ENCODE measurements around the gene ALX4. TPM values are rescaled to one million over a fixed set of nuclear protein-coding genes. Genes with fewer than 3 reads are reported as not detected.

ALX4 gene
- total and polyA plus RNA-seq, 2 donors (not counting 3 experiments of a cell fraction or from before 2014, with no cell fraction given), result not detected

- no peaks in the 10 kb centered on the region for H3K9me1 ChIP-seq (replicated peaks; ENCODE audit: control insufficient read depth, extremely low read depth, insufficient read depth, low read length)
- TF ChIP-seq POLR2AphosphoS5 (IDR thresholded peaks at IDR 0.05; ENCODE audit: insufficient read depth, low read depth, low read length), result no peak
- no peak for TF ChIP-seq MYC (IDR thresholded peaks at IDR 0.05; ENCODE audit: low read depth, low read length)
- TF ChIP-seq FOS (IDR thresholded peaks at IDR 0.05; ENCODE audit: borderline replicate concordance, insufficient read depth, low read length), result no peak
- no peak for TF ChIP-seq POLR2A (IDR thresholded peaks at IDR 0.05; ENCODE audit: low read depth, low read length)
- no peak for TF ChIP-seq EZH2 (IDR thresholded peaks at IDR 0.05; ENCODE audit: borderline replicate concordance, low read depth, low read length, severe bottlenecking)
- no peak for TF ChIP-seq GATA2 (IDR thresholded peaks at IDR 0.05; ENCODE audit: insufficient read depth, insufficient read length, low read depth, low read length)
- H3K36me3 ChIP-seq (ENCODE audit: control insufficient read depth in 2 of 2, extremely low read depth in 1 of 2, insufficient read depth in 2 of 2, low read length in 2 of 2), result no peaks in the 10 kb centered on the region
- FAIRE-seq, result no peak
- H3K9me3 ChIP-seq (replicated peaks; ENCODE audit: control insufficient read depth, insufficient read depth, low read length), result no peaks in the 10 kb centered on the region
- H4K20me1 ChIP-seq (replicated peaks; ENCODE audit: control insufficient read depth, extremely low read depth, insufficient read depth, low read length), result no peaks in the 10 kb centered on the region
- H2AFZ ChIP-seq (ENCODE audit: low read depth, low read length), result no peak overlapping the region
- no peak overlapping the region for H3K9ac ChIP-seq (replicated peaks; ENCODE audit: extremely low read depth, insufficient read depth, low read length)
- H3K4me1 ChIP-seq (ENCODE audit: control insufficient read depth, extremely low read depth, insufficient read depth, low read length), result no peaks in the 10 kb centered on the region
- POLR2A ChIA-PET, result no interaction called here
- CTCF ChIA-PET, result interaction anchor here (0.9 kb wide), 1 partner anchor 10 kb away, joined by 3 read pairs; no protein-coding TSS in a partner anchor
- dilution Hi-C loops (cut with MboI; ENCODE audit: extremely low pct_ligation_motif_present, low sequenced_read_pairs) (no loop called here), intact Hi-C loops (cut with micrococcal nuclease) (no loop called here)
- H3K4me2 ChIP-seq (ENCODE audit: insufficient read depth, low read length), result no peak overlapping the region
- no peaks in the 10 kb centered on the region for H3K79me2 ChIP-seq (ENCODE audit: control insufficient read depth, insufficient read depth, low read length)
- no peak overlapping the region for H3K4me3 ChIP-seq (replicated peaks in 1 of 3; ENCODE audit: insufficient read depth in 1 of 3, low read depth in 1 of 3, low read length in 3 of 3)
- H3K27ac ChIP-seq (ENCODE audit: insufficient read depth, low read depth, low read length), result no peak overlapping the region
- DNase-seq (ENCODE audit: low read depth, low spot score), result no peak
- BruUV-seq (replicated peaks), result no TSS peak
- no peaks in the 10 kb centered on the region for H3K27me3 ChIP-seq (ENCODE audit: control insufficient read depth in 2 of 2, insufficient read depth in 2 of 2, low read length in 2 of 2)
Measured at GRCh38 chr11:44252999-44253602, 56.8 kb downstream of the ALX4 start.

- H3K4me1 ChIP-seq (ENCODE audit: control insufficient read depth, extremely low read depth, insufficient read depth, low read length), result peaks cover 2% of the 10 kb centered on the region
- no peaks in the 10 kb centered on the region for H4K20me1 ChIP-seq (replicated peaks; ENCODE audit: control insufficient read depth, extremely low read depth, insufficient read depth, low read length)
- ChIA-PET CTCF (no interaction called here), POLR2A (no interaction called here)
- TF ChIP-seq GATA2 (IDR thresholded peaks at IDR 0.05; ENCODE audit: insufficient read depth, insufficient read length, low read depth, low read length) (no peak), POLR2AphosphoS5 (IDR thresholded peaks at IDR 0.05; ENCODE audit: insufficient read depth, low read depth, low read length) (no peak), FOS (IDR thresholded peaks at IDR 0.05; ENCODE audit: borderline replicate concordance, insufficient read depth, low read length) (no peak), MYC (IDR thresholded peaks at IDR 0.05; ENCODE audit: low read depth, low read length) (no peak), CTCF (IDR thresholded peaks at IDR 0.05; ENCODE audit: extremely low read depth in 1 of 2, insufficient read depth in 1 of 2, low read depth in 1 of 2, low read length in 2 of 2) (no peak), MAX (IDR thresholded peaks at IDR 0.05; ENCODE audit: insufficient read depth, insufficient read length) (no peak), POLR2A (IDR thresholded peaks at IDR 0.05; ENCODE audit: low read depth, low read length) (no peak), EZH2 (IDR thresholded peaks at IDR 0.05; ENCODE audit: borderline replicate concordance, low read depth, low read length, severe bottlenecking) (no peak), JUN (IDR thresholded peaks at IDR 0.05; ENCODE audit: borderline replicate concordance, insufficient read depth, insufficient read length, low read depth) (no peak)
- dilution Hi-C loops (cut with MboI; ENCODE audit: extremely low pct_ligation_motif_present, low sequenced_read_pairs), result no loop called here
- no peaks in the 10 kb centered on the region for H3K9me1 ChIP-seq (replicated peaks; ENCODE audit: control insufficient read depth, extremely low read depth, insufficient read depth, low read length)
- H3K9ac ChIP-seq (replicated peaks; ENCODE audit: extremely low read depth, insufficient read depth, low read length), result no peak overlapping the region
- no peak overlapping the region for H3K4me2 ChIP-seq (ENCODE audit: insufficient read depth, low read length)
- H3K4me3 ChIP-seq (replicated peaks in 1 of 3; ENCODE audit: insufficient read depth in 1 of 3, low read depth in 1 of 3, low read length in 3 of 3), result no peak overlapping the region
- FAIRE-seq (no peak), DNase-seq (ENCODE audit: low read depth, low spot score) (no peak)
- H3K36me3 ChIP-seq (ENCODE audit: control insufficient read depth in 2 of 2, extremely low read depth in 1 of 2, insufficient read depth in 2 of 2, low read length in 2 of 2), result no peaks in the 10 kb centered on the region
- H3K79me2 ChIP-seq (ENCODE audit: control insufficient read depth, insufficient read depth, low read length), result no peaks in the 10 kb centered on the region
- no peak overlapping the region for H3K27ac ChIP-seq (ENCODE audit: insufficient read depth, low read depth, low read length)
- intact Hi-C loops (cut with micrococcal nuclease), result no loop called here
- no TSS peak for BruUV-seq (replicated peaks)
- H2AFZ ChIP-seq (ENCODE audit: low read depth, low read length), result no peak overlapping the region
- H3K9me3 ChIP-seq (replicated peaks; ENCODE audit: control insufficient read depth, insufficient read depth, low read length), result no peaks in the 10 kb centered on the region
- H3K27me3 ChIP-seq (ENCODE audit: control insufficient read depth in 2 of 2, insufficient read depth in 2 of 2, low read length in 2 of 2), result no peaks in the 10 kb centered on the region
Measured at GRCh38 chr11:44250421-44250820, 59.5 kb downstream of the ALX4 start.

Measured in endothelial cell of umbilical vein (primary cell).